GM12878 (cell line): ENCODE results near the gene C9orf78. TPM values are rescaled to one million over a fixed set of nuclear protein-coding genes. Genes with fewer than 3 reads are reported as not detected.

Experiments
- ATAC-seq: fragments of 200-7000 bp; cut with Tn5 transposase; 3 replicates; pipeline ENCODE4 v1.9.1; 2020; ENCODE audit warnings: mild to moderate bottlenecking, moderate library complexity
- BruUV-seq: library from RNA; stranded (reverse); fragments of 400-500 nt; replicated peaks from 2 replicates; lab custom pipeline; 2021; lab: Mats Ljungman, UMichigan
- CTCF ChIA-PET: fragments of 300-600 bp; sonication (Branson Sonifier 250); formaldehyde crosslinking; extraction: SDS; loops from one replicate; lab custom pipeline; 2021; ENCODE audit warnings: inconsistent platforms; lab: Yijun Ruan, JAX
- POLR2A ChIA-PET: fragments of 350-600 bp; formaldehyde crosslinking; extraction: SDS; loops from one replicate; lab custom pipeline; 2021; ENCODE audit warnings: inconsistent platforms; lab: Charles Lee
- RAD21 ChIA-PET: fragments of 300-600 bp; sonication (Branson Sonifier 250); formaldehyde crosslinking; loops from one replicate; lab custom pipeline; 2023; ENCODE audit warnings: antibody characterized with exemption; ENCODE audit not compliant: unreplicated experiment; lab: Charles Lee
- SMC1A ChIA-PET: fragments of 300-600 bp; sonication (Branson Sonifier 250); formaldehyde crosslinking; loops from one replicate; lab custom pipeline; 2023; ENCODE audit not compliant: unreplicated experiment, uncharacterized antibody; lab: Charles Lee
- DNase-seq: peaks from one replicate; pipeline ENCODE4 v3.0.0-alpha.2; 2011; ENCODE audit warnings: low read depth, low spot score
- FAIRE-seq: peaks from 3 replicates; lab custom pipeline; 2011; peaks lifted over from hg19 to GRCh38; lab: Jason Lieb, UNC
- H2AFZ ChIP-seq: 2 replicates; pipeline ENCODE4 v1.6.0; 2011; ENCODE audit warnings: low read depth, low read length, control low read depth; ENCODE audit not compliant: control insufficient read depth
- H3K27ac ChIP-seq: 2 replicates; pipeline ENCODE4 v1.5.1; 2011; ENCODE audit warnings: control low read depth; ENCODE audit not compliant: control insufficient read depth, insufficient read depth
- H3K27me3 ChIP-seq, 2 experiments: replicated peaks in 1 of 2; 2 replicates each; pipeline versions ENCODE4 v1.6.0 to v1.6.1; 2011; ENCODE audit warnings: low read length in 1 of 2; ENCODE audit not compliant: control insufficient read depth in 2 of 2, insufficient read depth in 2 of 2
- H3K36me3 ChIP-seq, 2 experiments: 2 replicates each; pipeline ENCODE4 v1.5.1; 2011; ENCODE audit warnings: low read length in 1 of 2; ENCODE audit not compliant: control insufficient read depth in 2 of 2, insufficient read depth in 2 of 2
- H3K4me1 ChIP-seq: 2 replicates; pipeline ENCODE4 v1.6.1; 2011; ENCODE audit warnings: mild to moderate bottlenecking, low read length, moderate library complexity, mixed read lengths; ENCODE audit not compliant: control insufficient read depth, insufficient read depth
- H3K4me2 ChIP-seq: 2 replicates; pipeline ENCODE4 v1.6.0; 2011; ENCODE audit warnings: control low read depth; ENCODE audit not compliant: control insufficient read depth, insufficient read depth
- H3K4me3 ChIP-seq: fragments of 200-600 bp; sonication (generic); 2 replicates; pipeline ENCODE4 v1.5.1; 2016
- H3K79me2 ChIP-seq: 2 replicates; pipeline ENCODE4 v1.6.0; 2011; ENCODE audit warnings: low read length; ENCODE audit not compliant: control insufficient read depth, insufficient read depth
- H3K9ac ChIP-seq: 2 replicates; pipeline ENCODE4 v1.8.0; 2011; ENCODE audit warnings: low read length, control low read depth, mixed read lengths; ENCODE audit not compliant: control insufficient read depth, insufficient read depth
- H3K9me3 ChIP-seq: replicated peaks from 3 replicates; pipeline ENCODE4 v1.5.1; 2011; ENCODE audit warnings: mild to moderate bottlenecking, low read length; ENCODE audit not compliant: control insufficient read depth, insufficient read depth
- H4K20me1 ChIP-seq: 2 replicates; pipeline ENCODE4 v1.6.0; 2011; ENCODE audit not compliant: control insufficient read depth, insufficient read depth
- ASH2L ChIP-seq: fragments of 300-600, 200-600 bp; sonication (generic); IDR thresholded peaks from 2 replicates; pipeline ENCODE4 v1.6.1; 2017; ENCODE audit warnings: low read depth, mild to moderate bottlenecking, borderline replicate concordance
- CREB1 ChIP-seq: IDR thresholded peaks from 2 replicates; pipeline ENCODE4 v1.6.1; 2012; ENCODE audit warnings: low read depth, mild to moderate bottlenecking, inconsistent platforms
- E2F4 ChIP-seq: IDR thresholded peaks from 2 replicates; pipeline ENCODE4 v1.6.1; 2012; ENCODE audit warnings: low read depth, low read length, improper control_type of control experiment
- ETV6 ChIP-seq, 2 experiments: fragments of 450-650 bp in 1 of 2; IDR thresholded peaks in 1 of 2; conservative IDR thresholded peaks in 1 of 2; 2 replicates each; pipeline ENCODE4 v1.6.1; 2014; ENCODE audit warnings: antibody characterized with exemption in 1 of 2, borderline replicate concordance in 1 of 2, low read depth in 1 of 2, mild to moderate bottlenecking in 1 of 2, moderate library complexity in 1 of 2
- GATAD2B ChIP-seq: fragments of 450-650 bp; conservative IDR thresholded peaks from 2 replicates; pipeline ENCODE4 v1.6.1; 2017; ENCODE audit warnings: low read depth, mild to moderate bottlenecking, moderate library complexity
- KDM1A ChIP-seq: fragments of 200-600 bp; sonication (generic); IDR thresholded peaks from 2 replicates; pipeline ENCODE4 v1.6.1; 2016; ENCODE audit warnings: borderline replicate concordance
- MLLT1 ChIP-seq: fragments of 450-650 bp; IDR thresholded peaks from 2 replicates; pipeline ENCODE4 v1.6.1; 2016; ENCODE audit warnings: mild to moderate bottlenecking
- MTA2 ChIP-seq: fragments of 450-650 bp; IDR thresholded peaks from 2 replicates; pipeline ENCODE4 v1.6.1; 2016; ENCODE audit warnings: low read depth, mild to moderate bottlenecking, moderate library complexity
- MTA3 ChIP-seq: IDR thresholded peaks from 2 replicates; pipeline ENCODE4 v1.6.1; 2012; ENCODE audit warnings: low read length, inconsistent platforms, borderline replicate concordance
- MYB ChIP-seq: fragments of 150-350 bp; IDR thresholded peaks from 2 replicates; pipeline ENCODE4 v1.6.1; 2014; ENCODE audit warnings: mild to moderate bottlenecking, low read depth, low read length, borderline replicate concordance
- NR2F1 ChIP-seq: fragments of 450-650 bp; conservative IDR thresholded peaks from 2 replicates; pipeline ENCODE4 v1.6.1; 2017; ENCODE audit warnings: mild to moderate bottlenecking
- RB1 ChIP-seq: fragments of 450-650 bp; formaldehyde crosslinking; IDR thresholded peaks from 2 replicates; pipeline ENCODE4 v1.6.1; 2017; ENCODE audit warnings: mild to moderate bottlenecking, borderline replicate concordance
- SREBF2 ChIP-seq: IDR thresholded peaks from 2 replicates; pipeline ENCODE4 v1.6.1; 2012; ENCODE audit warnings: mild to moderate bottlenecking, low read length
- TARDBP ChIP-seq: IDR thresholded peaks from 2 replicates; pipeline ENCODE4 v1.6.1; 2016; ENCODE audit warnings: borderline replicate concordance
- TCF3 ChIP-seq: IDR thresholded peaks from 2 replicates; pipeline ENCODE4 v1.6.1; 2012; ENCODE audit warnings: low read depth, mild to moderate bottlenecking, low read length, borderline replicate concordance; ENCODE audit not compliant: insufficient read depth
- TCF7 ChIP-seq: IDR thresholded peaks from 2 replicates; pipeline ENCODE4 v1.6.1; 2014; ENCODE audit warnings: antibody characterized with exemption, borderline replicate concordance
- WRNIP1 ChIP-seq: IDR thresholded peaks from 2 replicates; pipeline ENCODE4 v1.6.1; 2011; ENCODE audit warnings: low read depth, low read length, improper control_type of control experiment, borderline replicate concordance
- ZBTB4 ChIP-seq: fragments of 450-650 bp; formaldehyde crosslinking; IDR thresholded peaks from 2 replicates; pipeline ENCODE4 v1.4.0; 2022; ENCODE audit warnings: mild to moderate bottlenecking, moderate library complexity
- ZNF274 ChIP-seq: IDR thresholded peaks from one replicate; pipeline ENCODE4 v1.8.0; 2011; ENCODE audit not compliant: insufficient read length, insufficient read depth
- WGBS: methylation state at CpG from one replicate; pipeline ENCODE4 v1.1.6; 2016; ENCODE audit warnings: low lambda C conversion rate; ENCODE audit not compliant: insufficient replicate concordance, insufficient coverage; ENCODE audit errors: missing lambda C conversion rate; 5-methylcytosine and 5-hydroxymethylcytosine counted together
- in situ Hi-C: fragments of 300-500 bp; cut with MboI; formaldehyde crosslinking; loops from 9 replicates; pipeline ENCODE4 v1.14.3; 2018; ENCODE audit warnings: mixed read lengths
- intact Hi-C: fragments of 100-400 bp; cut with micrococcal nuclease; formaldehyde crosslinking; loops from one replicate; pipeline ENCODE4 v1.14.2; 2022; ENCODE audit not compliant: unreplicated experiment
- polyA plus RNA-seq, 11 experiments: library from polyadenylated mRNA; depleted of rRNA in 4 of 11; unstranded in 6 of 11; stranded (reverse) in 5 of 11; fragments of >200 nt; fragmentation: Nextera tagmentation in 4 of 11; fragmentation: Illumina TruSeq in 1 of 11; extraction: Ambion mirVana in 4 of 11; extraction: Trizol in 1 of 11; gene quantifications; 1 replicate in 1 of 11; 2 replicates in 10 of 11; pipeline versions ENCODE4 v1.2.1 to v1.2.3, GENCODE V29; 2011 to 2016; ENCODE audit warnings: inconsistent platforms in 2 of 11, missing spikeins in 2 of 11, low read depth in 1 of 11
- total RNA-seq, 4 experiments: library from RNA; depleted of rRNA in 3 of 4; stranded (reverse); fragments of >200 nt in 3 of 4; fragmentation: Illumina TruSeq in 1 of 4; extraction: Trizol in 1 of 4; gene quantifications; 2 replicates each; pipeline versions ENCODE4 v1.2.1 to v1.2.3, GENCODE V29; 2013 to 2021

Gene C9orf78
- total and polyA plus RNA-seq, 10 of the 15 experiments (the other 5 are each of a cell fraction or from before 2014, with no cell fraction given): 23.0 to 60.9 (median 47.5) TPM

- CTCF ChIA-PET: interaction anchor here (0.8 to 1.3 kb wide), 3 partner anchors 8 to 367 kb away, joined by 3 to 4 read pairs (median 3); partner anchors contain the start of genes C9orf78 and USP20
- intact Hi-C loops: no loop called here
These were observed 8.3 kb downstream of the C9orf78 start for GRCh38 chr9:129826759-129827158.

More at GRCh38 chr9:129826759-129827158, 8.3 kb downstream of the C9orf78 start:
- BruUV-seq: no TSS peak
- Histone ChIP-seq H4K20me1 (no peaks in the 10 kb centered on the region), H3K9me3 (no peaks in the 10 kb centered on the region), H3K4me3 (no peak overlapping the region), H3K4me2 (no peak overlapping the region), H3K27ac (no peak overlapping the region), H3K27me3 (no peaks in the 10 kb centered on the region), H3K4me1 (peaks cover 6% of the 10 kb centered on the region), H3K36me3 (peaks cover 6 to 23% of the 10 kb centered on the region in 2 experiments; a peak in 3 of 4 replicates), H3K9ac (no peak overlapping the region), H3K79me2 (peaks cover 16% of the 10 kb centered on the region), H2AFZ (no peak overlapping the region)
- FAIRE-seq (no peak), ATAC-seq (no peak), DNase-seq (no peak)
- POLR2A ChIA-PET: interaction anchor here (0.7 kb wide), 1 partner anchor 41 kb away, joined by 3 read pairs; no protein-coding TSS in a partner anchor
- TF ChIP-seq NR2F1 (no peak), MTA2 (no peak), TARDBP (no peak), E2F4 (no peak), MLLT1 (no peak), CREB1 (no peak), TCF3 (no peak), ETV6 (conservative IDR thresholded peaks at IDR 0.05 in 1 of 2, IDR thresholded peaks at IDR 0.05 in 1 of 2; ENCODE audit: borderline replicate concordance in 1 of 2, low read depth in 1 of 2) (no peak), ZBTB4 (CRISPR knock-in tag) (no peak), TCF7 (no peak), ZNF274 (no peak), MYB (no peak), GATAD2B (no peak), KDM1A (no peak), RB1 (no peak), MTA3 (no peak), WRNIP1 (no peak), SREBF2 (no peak), ASH2L (no peak)
- 100% methylated on average over 1 of the region's 1 CpG for WGBS
- SMC1A ChIA-PET: no interaction called here
- RAD21 ChIA-PET: no interaction called here
- in situ Hi-C loops: loop anchor here (25.0 kb wide), 1 partner anchor 1436 kb away; no protein-coding TSS in a partner anchor
